AG04449 (cell line): Measurements from ENCODE around the gene AHRR.

ENCODE experiments used
- CTCF ChIA-PET: fragments of 350-600 bp; formaldehyde crosslinking; extraction: SDS; loops from one replicate; lab custom pipeline; 2021; ENCODE audit warnings: antibody characterized with exemption; lab: Yijun Ruan, JAX
- POLR2A ChIA-PET: fragments of 400-600, 350-600 bp; formaldehyde crosslinking; extraction: SDS; loops from one replicate; lab custom pipeline; 2020; ENCODE audit warnings: antibody characterized with exemption, inconsistent platforms; lab: Yijun Ruan, JAX
- DNase-seq: peaks from one replicate; pipeline ENCODE4 v3.0.0-alpha.2; 2010; ENCODE audit warnings: low read depth, low spot score
- H3K4me3 ChIP-seq: 2 replicates; pipeline ENCODE4 v1.5.1; 2011; ENCODE audit warnings: low read depth, mild to moderate bottlenecking, control low read depth, low read length
- TF ChIP-seq, protein P1 (sequence below): IDR thresholded peaks from one replicate; pipeline ENCODE4 v1.5.1; 2011; ENCODE audit warnings: mild to moderate bottlenecking, moderate library complexity, low read length, control low read depth, inconsistent platforms; ENCODE audit not compliant: insufficient read depth; ENCODE audit errors: missing control alignments

Gene AHRR

DNA sequence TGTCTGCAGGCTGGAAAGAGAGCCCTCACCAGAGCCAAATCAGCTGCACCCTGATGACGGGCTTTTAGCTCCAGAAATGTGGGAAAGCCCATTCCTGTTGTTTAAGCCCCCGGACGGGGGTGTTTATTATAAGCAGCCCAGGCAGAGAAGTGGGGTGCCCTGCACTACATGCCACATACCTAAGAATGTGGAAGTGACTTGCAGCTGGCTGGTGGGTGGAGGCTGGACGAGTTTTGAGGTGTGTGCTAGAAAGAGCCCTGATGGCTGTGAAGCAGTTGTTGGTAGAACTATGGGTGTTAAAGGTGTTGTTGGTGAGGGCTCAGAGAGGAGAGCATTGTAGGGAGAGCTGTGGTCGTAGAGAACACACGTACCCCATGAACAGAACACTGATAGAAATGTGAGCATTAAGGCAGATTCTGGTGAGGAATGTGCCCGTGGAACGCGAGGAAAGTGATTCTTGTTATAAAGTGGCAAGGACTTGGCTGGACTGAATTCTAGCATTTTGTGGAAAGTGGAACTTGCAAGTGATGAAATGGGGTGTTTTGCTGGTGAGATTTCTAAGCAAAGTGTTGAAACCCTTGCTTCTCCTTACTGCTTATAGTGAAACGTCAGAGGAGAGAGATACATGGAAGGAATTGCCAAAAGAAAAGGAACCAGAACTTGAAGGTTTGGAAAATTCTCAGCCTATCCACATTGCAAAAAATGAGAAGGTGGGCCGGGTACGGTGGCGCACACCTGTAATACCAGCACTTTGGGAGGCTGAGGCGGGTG, 38.9 kb downstream of the AHRR start:
- no peak for DNase-seq
- POLR2A ChIA-PET = no interaction called here
- no peak overlapping the region for H3K4me3 ChIP-seq
- TF ChIP-seq, protein P1, sequence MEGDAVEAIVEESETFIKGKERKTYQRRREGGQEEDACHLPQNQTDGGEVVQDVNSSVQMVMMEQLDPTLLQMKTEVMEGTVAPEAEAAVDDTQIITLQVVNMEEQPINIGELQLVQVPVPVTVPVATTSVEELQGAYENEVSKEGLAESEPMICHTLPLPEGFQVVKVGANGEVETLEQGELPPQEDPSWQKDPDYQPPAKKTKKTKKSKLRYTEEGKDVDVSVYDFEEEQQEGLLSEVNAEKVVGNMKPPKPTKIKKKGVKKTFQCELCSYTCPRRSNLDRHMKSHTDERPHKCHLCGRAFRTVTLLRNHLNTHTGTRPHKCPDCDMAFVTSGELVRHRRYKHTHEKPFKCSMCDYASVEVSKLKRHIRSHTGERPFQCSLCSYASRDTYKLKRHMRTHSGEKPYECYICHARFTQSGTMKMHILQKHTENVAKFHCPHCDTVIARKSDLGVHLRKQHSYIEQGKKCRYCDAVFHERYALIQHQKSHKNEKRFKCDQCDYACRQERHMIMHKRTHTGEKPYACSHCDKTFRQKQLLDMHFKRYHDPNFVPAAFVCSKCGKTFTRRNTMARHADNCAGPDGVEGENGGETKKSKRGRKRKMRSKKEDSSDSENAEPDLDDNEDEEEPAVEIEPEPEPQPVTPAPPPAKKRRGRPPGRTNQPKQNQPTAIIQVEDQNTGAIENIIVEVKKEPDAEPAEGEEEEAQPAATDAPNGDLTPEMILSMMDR = no peak
- CTCF ChIA-PET = interaction anchor here (1.7 kb wide), 1 partner anchor 39 kb away, joined by 4 read pairs; the partner anchor contains the start of gene AHRR

DNA sequence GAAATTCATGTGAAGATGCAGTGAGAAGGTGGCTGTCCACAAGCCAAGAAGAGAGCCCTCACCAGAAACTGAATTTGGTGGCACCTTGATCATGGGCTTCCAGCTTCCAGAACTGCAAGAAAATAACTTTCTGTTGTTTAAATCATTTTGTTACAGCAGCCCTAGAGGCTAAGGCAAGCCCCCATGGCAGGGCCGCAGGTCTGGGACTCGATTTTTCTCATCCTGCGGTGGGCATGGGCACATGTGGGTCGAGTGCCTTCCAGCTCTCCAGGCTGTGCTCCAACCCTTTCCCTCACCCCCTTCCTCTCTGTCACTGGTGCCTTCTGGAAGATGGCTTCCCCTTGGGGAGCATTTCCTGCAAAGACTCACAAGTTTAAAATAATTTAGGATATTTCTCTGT, 40.7 kb downstream of the AHRR start:
- H3K4me3 ChIP-seq = no peak overlapping the region
- ChIA-PET CTCF (interaction anchor here (1.2 to 1.8 kb wide), 4 partner anchors 10 to 85 kb away, joined by 3 to 5 read pairs (median 4); partner anchors contain the start of gene AHRR), POLR2A (no interaction called here)
- TF ChIP-seq, protein P1 = no peak
- DNase-seq = no peak

DNA sequence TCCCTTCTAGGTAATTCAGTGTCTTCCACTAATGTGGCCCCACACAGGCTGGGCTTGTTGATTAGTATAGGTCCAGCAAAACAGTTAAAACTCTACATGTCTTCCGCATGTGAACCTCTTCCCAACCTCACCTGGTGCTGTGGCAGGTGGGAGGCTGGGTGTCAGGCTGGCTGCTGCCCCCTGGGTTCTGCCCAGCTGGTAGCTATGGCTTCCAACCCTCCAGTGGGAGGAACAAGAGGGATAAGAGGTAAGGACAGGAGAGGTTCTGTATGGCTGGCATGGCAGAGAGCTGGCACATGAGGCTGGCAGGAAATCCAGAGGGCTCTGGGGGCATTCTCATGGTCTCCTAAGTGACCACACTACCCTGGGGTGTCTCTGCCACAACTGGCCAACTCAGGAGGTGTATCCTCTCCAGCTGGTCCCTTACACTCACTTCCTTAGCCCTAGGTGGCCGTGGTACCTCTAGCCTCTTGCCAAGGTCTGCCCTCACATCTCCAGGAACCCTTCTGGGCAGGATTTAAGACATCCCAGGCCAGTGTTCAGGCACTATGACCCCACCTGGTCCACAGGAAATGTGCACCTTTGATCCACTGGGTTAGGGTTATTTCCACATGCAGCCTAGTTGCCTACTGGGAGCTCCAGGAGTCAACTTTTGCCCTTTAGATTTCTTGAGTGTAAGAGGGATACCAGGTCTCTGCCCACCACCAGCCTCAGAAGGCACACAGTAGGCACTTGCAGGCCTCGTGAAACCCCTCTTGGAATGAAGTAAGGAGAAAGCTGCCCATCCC, 41.7 kb downstream of the AHRR start:
- POLR2A ChIA-PET = no interaction called here

DNA sequence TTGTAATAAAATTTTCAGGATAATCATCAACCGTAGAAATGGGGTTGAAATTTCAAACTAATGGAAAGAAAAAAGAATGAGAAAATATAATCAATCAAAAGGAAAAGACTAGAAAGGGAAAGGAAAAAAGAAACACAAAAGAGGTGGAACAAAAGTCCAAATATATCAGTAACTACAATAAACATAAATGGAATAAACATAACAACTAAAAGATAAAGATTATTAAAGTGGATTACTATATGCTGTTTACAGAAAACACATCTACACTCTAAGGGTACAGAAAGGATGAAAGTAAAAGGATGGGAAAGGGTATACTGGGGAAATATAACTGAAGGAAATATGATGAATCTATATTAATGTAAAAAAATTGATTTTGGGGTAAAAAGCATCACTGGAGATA, 43.0 kb downstream of the AHRR start:
- DNase-seq = no peak
- ChIA-PET CTCF (no interaction called here), POLR2A (no interaction called here)
- TF ChIP-seq, protein P1 = no peak
- no peak overlapping the region for H3K4me3 ChIP-seq

More for the DNA sequence above, 41.7 kb downstream of the AHRR start:
- no peak overlapping the region for H3K4me3 ChIP-seq
- TF ChIP-seq, protein P1 = no peak
- CTCF ChIA-PET = interaction anchor here (1.0 to 1.8 kb wide), 6 partner anchors 8 to 42 kb away, joined by 3 to 5 read pairs (median 4); partner anchors contain the start of gene AHRR
- DNase-seq = no peak

DNA sequence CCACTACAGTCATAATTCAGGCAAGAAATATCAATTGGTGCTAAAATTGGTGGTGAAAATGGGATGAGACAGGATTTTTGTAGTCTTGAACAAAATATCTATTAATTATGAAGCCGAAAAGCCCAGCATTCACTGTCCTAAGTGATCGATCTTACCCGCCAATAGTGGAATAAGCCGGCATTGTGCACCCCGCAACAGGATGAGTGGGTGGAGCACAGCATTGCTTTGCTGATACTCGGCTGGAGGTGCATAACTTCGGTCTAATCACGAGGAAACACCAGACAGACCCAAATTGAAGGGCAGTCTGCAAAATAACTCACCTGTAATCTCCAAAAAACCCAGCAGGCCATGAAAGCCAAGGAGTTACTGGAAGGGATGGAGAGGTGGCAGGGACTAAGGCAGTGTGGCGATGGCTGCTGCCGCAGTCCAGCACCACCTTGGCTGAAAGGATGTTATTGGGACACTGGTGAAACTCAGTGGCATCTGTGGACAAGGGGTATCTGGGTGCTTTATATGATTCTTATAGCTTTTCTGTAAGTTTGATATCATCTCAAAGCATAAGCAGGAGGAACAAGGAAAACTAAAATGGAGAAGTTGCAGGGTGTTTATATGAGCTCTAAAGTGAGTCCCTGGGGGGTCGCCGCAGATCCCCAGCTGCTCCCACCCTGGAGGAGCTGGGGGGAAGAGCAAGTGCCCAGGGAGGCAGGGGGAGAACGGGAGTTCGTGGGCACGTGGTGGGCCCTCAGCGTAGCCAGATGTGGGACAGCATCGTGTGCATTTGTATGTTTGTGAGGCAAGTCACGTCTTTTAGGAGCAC, 45.2 kb downstream of the AHRR start:
- TF ChIP-seq, protein P1 = no peak
- DNase-seq = no peak
- POLR2A ChIA-PET = no interaction called here
- CTCF ChIA-PET = interaction anchor here (2.8 kb wide), 1 partner anchor 28 kb away, joined by 8 read pairs; no protein-coding TSS in a partner anchor
- H3K4me3 ChIP-seq = no peak overlapping the region
